ENCODE results near the gene TFDP1.

TFDP1 gene

DNA sequence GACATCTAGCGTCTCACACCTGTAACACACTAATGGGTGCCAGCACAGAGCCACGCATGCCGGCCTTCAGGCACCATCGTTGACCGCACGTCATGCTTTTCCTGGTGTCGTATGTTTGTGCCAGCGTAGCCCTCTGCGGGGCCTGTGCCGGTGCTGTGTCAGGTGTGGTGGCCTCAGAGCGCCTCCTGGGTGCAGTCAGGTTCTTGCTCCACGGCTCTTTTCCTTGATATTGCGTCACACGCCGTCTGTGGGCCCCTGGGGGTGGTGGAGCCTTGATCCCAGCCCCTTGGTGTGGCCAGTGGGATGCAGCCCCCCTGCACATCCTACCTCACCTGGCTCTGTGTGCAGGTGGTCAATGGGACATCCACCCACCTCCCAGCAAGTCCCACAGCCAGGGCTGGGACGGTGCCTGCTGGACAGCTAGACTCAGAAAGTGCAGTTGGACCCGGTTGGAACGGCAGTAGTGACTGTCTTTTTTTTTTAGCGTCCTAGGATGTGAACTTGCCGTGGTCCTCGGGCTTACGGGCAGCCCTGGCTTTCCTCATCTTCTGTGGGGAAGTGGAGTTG, 24.5 kb downstream of the TFDP1 start:
- no peak for TF ChIP-seq CTCF (IDR thresholded peaks at IDR 0.05; ENCODE audit: insufficient read depth, low read depth, low read length, missing control alignments)
- DNase-seq (ENCODE audit: low read depth) = no peak
- no peak overlapping the region for H3K4me3 ChIP-seq (ENCODE audit: low read depth, low read length)

- H3K4me3 ChIP-seq (ENCODE audit: low read depth, low read length) = no peak overlapping the region
- TF ChIP-seq CTCF (IDR thresholded peaks at IDR 0.05; ENCODE audit: insufficient read depth, low read depth, low read length, missing control alignments) = no peak
- DNase-seq (ENCODE audit: low read depth) = no peak
These were observed 25.1 kb downstream of the TFDP1 start for GRCh38 chr13:113609616-113610015.

GRCh38 chr13:113610266-113610665, 25.7 kb downstream of the TFDP1 start:
- no peak overlapping the region for H3K4me3 ChIP-seq (ENCODE audit: low read depth, low read length)
- no peak for DNase-seq (ENCODE audit: low read depth)
- TF ChIP-seq CTCF (IDR thresholded peaks at IDR 0.05; ENCODE audit: insufficient read depth, low read depth, low read length, missing control alignments) = no peak

DNA sequence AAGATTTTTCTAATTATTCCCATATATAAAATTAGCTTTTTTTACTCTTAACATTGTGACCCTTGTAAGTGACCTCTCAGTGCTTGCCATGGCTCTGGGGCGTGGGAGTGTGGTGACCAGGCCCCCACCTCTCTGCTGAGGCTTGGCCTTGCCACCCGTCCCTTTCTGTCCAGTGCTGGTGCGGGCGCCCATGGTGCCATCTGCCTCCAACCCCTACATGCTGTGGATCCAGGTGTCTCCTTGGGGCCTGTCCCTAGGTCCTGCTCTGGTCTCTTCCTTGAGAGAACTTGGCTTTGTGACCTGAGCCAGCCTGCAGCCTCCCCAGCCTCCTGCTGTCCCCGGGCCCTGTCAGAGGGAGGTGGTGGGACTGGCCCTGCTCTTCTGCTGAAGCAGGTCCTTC, 27.4 kb downstream of the TFDP1 start:
- no peak for TF ChIP-seq CTCF (IDR thresholded peaks at IDR 0.05; ENCODE audit: insufficient read depth, low read depth, low read length, missing control alignments)
- no peak for DNase-seq (ENCODE audit: low read depth)

DNA sequence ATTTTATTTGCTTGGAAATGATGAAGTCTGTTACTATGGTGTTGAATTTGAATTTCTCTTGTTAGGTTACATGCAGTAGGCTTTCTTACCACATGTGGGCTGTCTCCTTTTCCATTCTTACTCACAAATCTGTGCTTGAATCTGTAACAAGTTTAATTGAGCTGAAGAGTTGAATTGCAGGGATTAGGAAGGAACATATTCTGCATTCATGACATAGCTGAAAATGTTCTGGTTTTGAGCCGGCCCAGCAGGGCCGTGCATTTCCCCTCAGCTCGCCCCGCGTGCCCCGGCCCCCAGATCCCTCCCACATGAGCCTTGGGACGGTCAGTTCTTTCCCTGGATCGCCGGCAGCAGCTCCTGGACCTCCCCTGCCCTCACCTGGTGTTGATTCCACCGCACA, 28.1 kb downstream of the TFDP1 start:
- H3K4me3 ChIP-seq (ENCODE audit: low read depth, low read length) = no peak overlapping the region
- DNase-seq (ENCODE audit: low read depth) = no peak
- no peak for TF ChIP-seq CTCF (IDR thresholded peaks at IDR 0.05; ENCODE audit: insufficient read depth, low read depth, low read length, missing control alignments)

More for the DNA sequence above, 27.4 kb downstream of the TFDP1 start:
- no peak overlapping the region for H3K4me3 ChIP-seq (ENCODE audit: low read depth, low read length)

- no peak for TF ChIP-seq CTCF (IDR thresholded peaks at IDR 0.05; ENCODE audit: insufficient read depth, low read depth, low read length, missing control alignments)
- no peak for DNase-seq (ENCODE audit: low read depth)
- no peak overlapping the region for H3K4me3 ChIP-seq (ENCODE audit: low read depth, low read length)
These were observed 29.3 kb downstream of the TFDP1 start for GRCh38 chr13:113613789-113614379.

All from GM12865 (cell line).